ENCODE results near the gene ITK. TPM values are rescaled to one million over a fixed set of nuclear protein-coding genes. Genes with fewer than 3 reads are reported as not detected.

Gene ITK
- total and polyA plus RNA-seq, 2 of the 8 experiments (the other 6 are each of a cell fraction or from before 2014, with no cell fraction given): 0.05 TPM; not detected in 1

- Histone ChIP-seq H3K4me1 (replicated peaks in 1 of 4; ENCODE audit: control insufficient read depth in 3 of 4, insufficient read depth in 4 of 4, low read length in 3 of 4) (no peaks in the 10 kb centered on the region), H3K23ac (ENCODE audit: insufficient read length) (no peak overlapping the region), H2BK20ac (ENCODE audit: low read length) (no peak overlapping the region), H3K4ac (replicated peaks; ENCODE audit: insufficient read length, low read depth, low read length) (no peak overlapping the region), H3K14ac (ENCODE audit: insufficient read length) (no peak overlapping the region), H3K9me3 (ENCODE audit: insufficient read depth in 2 of 2, low read depth in 1 of 2, low read length in 1 of 2) (no peaks in the 10 kb centered on the region), H2AFZ (ENCODE audit: low read length) (no peak overlapping the region), H3K4me2 (ENCODE audit: insufficient read depth in 1 of 2, low read depth in 2 of 2, low read length in 2 of 2) (no peak overlapping the region), H3K79me2 (ENCODE audit: control insufficient read depth in 1 of 2, insufficient read depth in 2 of 2, low read length in 2 of 2) (no peaks in the 10 kb centered on the region), H3K4me3 (ENCODE audit: extremely low read depth in 1 of 4, insufficient read depth in 2 of 4, low read depth in 3 of 4, low read length in 4 of 4) (no peak overlapping the region), H3K56ac (replicated peaks; ENCODE audit: insufficient read length, low read depth, low read length) (no peak overlapping the region), H3K18ac (ENCODE audit: extremely low read depth, low read length) (no peak overlapping the region), H3K9ac (replicated peaks in 1 of 4; ENCODE audit: extremely low read depth in 1 of 4, low read depth in 3 of 4, low read length in 3 of 4) (no peak overlapping the region), H2BK12ac (ENCODE audit: low read depth, low read length) (no peak overlapping the region), H3K27me3 (replicated peaks in 1 of 4; ENCODE audit: control insufficient read depth in 3 of 4, extremely low read depth in 1 of 4, insufficient read depth in 3 of 4, low read length in 3 of 4) (no peaks in the 10 kb centered on the region), H3K27ac (ENCODE audit: low read depth, low read length) (no peak overlapping the region), H4K8ac (ENCODE audit: extremely low read depth, insufficient read depth, low read length) (no peak overlapping the region), H4K91ac (replicated peaks; ENCODE audit: insufficient read length, low read length) (no peak overlapping the region), H3K79me1 (ENCODE audit: low read depth, low read length) (no peaks in the 10 kb centered on the region), H3K36me3 (ENCODE audit: control insufficient read depth in 2 of 4, insufficient read depth in 4 of 4, low read length in 3 of 4) (peaks cover 0 to 1% (median under 1%) of the 10 kb centered on the region in 4 experiments; a peak in 2 of 8 replicates), H2BK15ac (ENCODE audit: low read length) (no peak overlapping the region), H4K5ac (ENCODE audit: insufficient read length, low read depth, low read length) (no peak overlapping the region), H3K23me2 (ENCODE audit: low read depth, low read length) (no peaks in the 10 kb centered on the region), H2BK5ac (ENCODE audit: low read depth, low read length) (no peak overlapping the region), H2AK5ac (ENCODE audit: low read depth, low read length) (no peak overlapping the region), H2BK120ac (replicated peaks; ENCODE audit: low read depth, low read length) (no peak overlapping the region), H4K20me1 (replicated peaks in 1 of 2; ENCODE audit: control insufficient read depth in 1 of 2, insufficient read depth in 2 of 2, low read length in 2 of 2) (no peaks in the 10 kb centered on the region)
- WGBS, 2 experiments (ENCODE audit: extremely low coverage in 1 of 2, insufficient coverage in 1 of 2, insufficient read length in 1 of 2, insufficient replicate concordance in 2 of 2, low coverage in 1 of 2, low lambda C conversion rate in 2 of 2, missing lambda C conversion rate in 1 of 2): 74% methylated on average over 1 of the region's 1 CpG; no CpG with 5 or more reads in 1 of the 2 experiments
- CTCF ChIA-PET (ENCODE audit: partially characterized antibody): interaction anchor here (0.6 to 2.7 kb wide), 40 partner anchors 9 to 1862 kb away, joined by 3 to 15 read pairs (median 3); partner anchors contain the start of gene MED7
- POLR2A ChIA-PET (ENCODE audit: partially characterized antibody): interaction anchor here (3.9 kb wide), 1 partner anchor 10 kb away, joined by 9 read pairs; the partner anchor contains the start of gene MED7
- no peak for TF ChIP-seq FOSL1 (IDR thresholded peaks at IDR 0.05; ENCODE audit: insufficient read depth, low read depth, low read length)
- no peak for TF ChIP-seq RAD21 (IDR thresholded peaks at IDR 0.05 in 1 of 2, conservative IDR thresholded peaks at IDR 0.05 in 1 of 2; ENCODE audit: low read depth in 2 of 2, low read length in 2 of 2)
- FAIRE-seq (no peak), DNase-seq (ENCODE audit: low read depth in 1 of 2, low spot score in 2 of 2) (no peak)
These were observed 48.4 kb upstream of the ITK start for GRCh38 chr5:157132281-157132612.

Data from H1 (cell line).